OCI-LY3 (cell line): ENCODE measurements around the gene WWOX.

ENCODE experiments used
- EZH2phosphoT487 ChIP-seq: fragments of 200-600 bp; shearing (Covaris generic); IDR thresholded peaks from 2 replicates; pipeline ENCODE4 v1.6.1; 2018; ENCODE audit warnings: antibody characterized with exemption, mixed run types, low read depth
- TF ChIP-seq, protein P1 (sequence below): fragments of 200-600, 300-600 bp; sonication (generic); IDR thresholded peaks from 2 replicates; pipeline ENCODE4 v1.5.1; 2014; ENCODE audit warnings: antibody characterized with exemption, low read length, low read depth

DNA sequence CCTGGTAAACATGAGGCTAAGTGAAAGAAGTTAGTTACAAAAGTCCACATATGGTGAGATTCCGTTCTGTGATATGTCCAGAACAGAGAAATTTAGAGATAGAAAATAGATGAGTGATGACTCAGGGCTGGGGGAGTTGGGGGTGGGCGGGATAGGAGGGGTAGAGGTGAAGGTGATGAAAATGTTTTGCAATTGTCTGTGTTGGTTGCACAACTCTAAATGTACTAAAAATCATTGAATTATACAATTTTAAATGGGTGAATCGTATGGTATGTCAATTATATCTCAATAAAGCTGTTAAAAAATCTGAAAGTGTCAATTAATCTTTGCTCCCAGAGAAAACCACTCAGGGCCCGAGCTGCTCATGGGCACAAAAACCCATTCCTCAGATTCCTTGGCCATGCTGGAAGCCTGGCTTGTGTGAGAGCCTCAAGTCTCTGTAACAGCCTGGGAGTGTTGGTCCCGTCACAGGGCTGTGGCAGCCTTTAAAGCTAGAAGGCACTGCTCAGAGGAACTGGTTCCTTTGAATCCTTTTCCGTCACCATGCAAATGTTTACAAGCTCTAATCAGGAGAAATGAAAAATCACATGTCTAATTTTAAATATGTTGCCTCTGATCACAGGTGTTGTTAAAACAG lies 225.3 kb downstream of the WWOX start:
- TF ChIP-seq, protein P1, sequence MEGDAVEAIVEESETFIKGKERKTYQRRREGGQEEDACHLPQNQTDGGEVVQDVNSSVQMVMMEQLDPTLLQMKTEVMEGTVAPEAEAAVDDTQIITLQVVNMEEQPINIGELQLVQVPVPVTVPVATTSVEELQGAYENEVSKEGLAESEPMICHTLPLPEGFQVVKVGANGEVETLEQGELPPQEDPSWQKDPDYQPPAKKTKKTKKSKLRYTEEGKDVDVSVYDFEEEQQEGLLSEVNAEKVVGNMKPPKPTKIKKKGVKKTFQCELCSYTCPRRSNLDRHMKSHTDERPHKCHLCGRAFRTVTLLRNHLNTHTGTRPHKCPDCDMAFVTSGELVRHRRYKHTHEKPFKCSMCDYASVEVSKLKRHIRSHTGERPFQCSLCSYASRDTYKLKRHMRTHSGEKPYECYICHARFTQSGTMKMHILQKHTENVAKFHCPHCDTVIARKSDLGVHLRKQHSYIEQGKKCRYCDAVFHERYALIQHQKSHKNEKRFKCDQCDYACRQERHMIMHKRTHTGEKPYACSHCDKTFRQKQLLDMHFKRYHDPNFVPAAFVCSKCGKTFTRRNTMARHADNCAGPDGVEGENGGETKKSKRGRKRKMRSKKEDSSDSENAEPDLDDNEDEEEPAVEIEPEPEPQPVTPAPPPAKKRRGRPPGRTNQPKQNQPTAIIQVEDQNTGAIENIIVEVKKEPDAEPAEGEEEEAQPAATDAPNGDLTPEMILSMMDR, result no peak
- no peak for TF ChIP-seq EZH2phosphoT487
